HepG2 (cell line): ENCODE data around the gene SLC35F6. TPM values are rescaled to one million over a fixed set of nuclear protein-coding genes. Genes with fewer than 3 reads are reported as not detected.

Experiments used
- CTCF ChIP-seq: sonication (generic); formaldehyde crosslinking; IDR thresholded peaks from 2 replicates; pipeline ENCODE4 v1.5.0; 2020; ENCODE audit warnings: mild to moderate bottlenecking, missing genetic modification reagents, moderate library complexity
- MATR3 ChIP-seq: sonication (generic); formaldehyde crosslinking; IDR thresholded peaks from 2 replicates; pipeline ENCODE4 v1.4.0; 2020; ENCODE audit warnings: missing genetic modification reagents
- REL ChIP-seq: sonication (generic); formaldehyde crosslinking; conservative IDR thresholded peaks from 2 replicates; pipeline ENCODE4 v1.8.0; 2022; ENCODE audit warnings: mild to moderate bottlenecking, missing genetic modification reagents, moderate library complexity
- SKI ChIP-seq: fragments of 450-650 bp; IDR thresholded peaks from one replicate; pipeline ENCODE4 v1.6.1; 2018; ENCODE audit warnings: mild to moderate bottlenecking; ENCODE audit not compliant: partially characterized antibody
- ZNF143 ChIP-seq: sonication (generic); formaldehyde crosslinking; IDR thresholded peaks from 2 replicates; pipeline ENCODE4 v1.4.0; 2020; ENCODE audit warnings: missing genetic modification reagents
- ZNF468 ChIP-seq: sonication (generic); formaldehyde crosslinking; IDR thresholded peaks from 2 replicates; pipeline ENCODE4 v1.8.0; 2022; ENCODE audit warnings: mild to moderate bottlenecking, moderate library complexity, missing genetic modification reagents
- ZNF512 ChIP-seq: sonication (generic); formaldehyde crosslinking; IDR thresholded peaks from 2 replicates; pipeline ENCODE4 v1.4.0; 2020; ENCODE audit warnings: mild to moderate bottlenecking, missing genetic modification reagents
- ZNF562 ChIP-seq: sonication (generic); formaldehyde crosslinking; IDR thresholded peaks from 2 replicates; pipeline ENCODE4 v1.8.0; 2022; ENCODE audit warnings: missing genetic modification reagents, borderline replicate concordance
- ZNF770 ChIP-seq: sonication (generic); formaldehyde crosslinking; IDR thresholded peaks from 2 replicates; pipeline ENCODE4 v1.5.0; 2020; ENCODE audit warnings: mild to moderate bottlenecking, missing genetic modification reagents
- ZNF781 ChIP-seq: sonication (generic); formaldehyde crosslinking; IDR thresholded peaks from 2 replicates; pipeline ENCODE4 v1.5.1; 2020; ENCODE audit warnings: borderline replicate concordance, mild to moderate bottlenecking, missing genetic modification reagents; ENCODE audit errors: not compliant biosample characterization
- polyA plus RNA-seq, 8 experiments: library from polyadenylated mRNA; depleted of rRNA in 3 of 8; stranded (reverse) in 7 of 8; unstranded in 1 of 8; fragments of >200 nt; fragmentation: Illumina TruSeq in 4 of 8; extraction: Trizol in 4 of 8; gene quantifications; 2 replicates each; pipeline versions ENCODE4 v1.2.1 to v1.2.3, GENCODE V29; 2011 to 2016; ENCODE audit warnings: low read depth in 4 of 8, missing spikeins in 1 of 8, mixed read lengths in 1 of 8; ENCODE audit not compliant: insufficient read depth in 1 of 8
- total RNA-seq, 5 experiments: library from RNA; depleted of rRNA; stranded (reverse); fragments of >200 nt; fragmentation: Illumina TruSeq; extraction: Trizol; gene quantifications; 2 replicates each; pipeline ENCODE4 v1.2.3, GENCODE V29; 2016; ENCODE audit warnings: low read depth in 1 of 5
- TF ChIP-seq, protein P1 (sequence below): sonication (generic); formaldehyde crosslinking; IDR thresholded peaks from 2 replicates; pipeline ENCODE4 v1.4.0; 2020; ENCODE audit warnings: mild to moderate bottlenecking, missing genetic modification reagents
- TF ChIP-seq, protein P2 (sequence below): sonication (generic); IDR thresholded peaks from 2 replicates; pipeline ENCODE4 v1.6.1; 2016; ENCODE audit warnings: low read depth, borderline replicate concordance

Gene SLC35F6
- total and polyA plus RNA-seq, 2 of the 13 experiments (the other 11 are each of a cell fraction or from before 2014, with no cell fraction given) = 15.2 to 21.2 TPM

- TF ChIP-seq ZNF770 (CRISPR knock-in tag) (no peak), SKI (peak; percentile 43), ZNF781 (CRISPR knock-in tag) (no peak), MATR3 (no peak), REL (CRISPR knock-in tag) (no peak), ZNF143 (no peak; the same call in 1 of the 2 replicates), ZNF512 (CRISPR knock-in tag) (no peak), ZNF562 (CRISPR knock-in tag) (no peak), ZNF468 (CRISPR knock-in tag) (no peak), CTCF (CRISPR knock-in tag) (no peak)
- TF ChIP-seq, protein P1, sequence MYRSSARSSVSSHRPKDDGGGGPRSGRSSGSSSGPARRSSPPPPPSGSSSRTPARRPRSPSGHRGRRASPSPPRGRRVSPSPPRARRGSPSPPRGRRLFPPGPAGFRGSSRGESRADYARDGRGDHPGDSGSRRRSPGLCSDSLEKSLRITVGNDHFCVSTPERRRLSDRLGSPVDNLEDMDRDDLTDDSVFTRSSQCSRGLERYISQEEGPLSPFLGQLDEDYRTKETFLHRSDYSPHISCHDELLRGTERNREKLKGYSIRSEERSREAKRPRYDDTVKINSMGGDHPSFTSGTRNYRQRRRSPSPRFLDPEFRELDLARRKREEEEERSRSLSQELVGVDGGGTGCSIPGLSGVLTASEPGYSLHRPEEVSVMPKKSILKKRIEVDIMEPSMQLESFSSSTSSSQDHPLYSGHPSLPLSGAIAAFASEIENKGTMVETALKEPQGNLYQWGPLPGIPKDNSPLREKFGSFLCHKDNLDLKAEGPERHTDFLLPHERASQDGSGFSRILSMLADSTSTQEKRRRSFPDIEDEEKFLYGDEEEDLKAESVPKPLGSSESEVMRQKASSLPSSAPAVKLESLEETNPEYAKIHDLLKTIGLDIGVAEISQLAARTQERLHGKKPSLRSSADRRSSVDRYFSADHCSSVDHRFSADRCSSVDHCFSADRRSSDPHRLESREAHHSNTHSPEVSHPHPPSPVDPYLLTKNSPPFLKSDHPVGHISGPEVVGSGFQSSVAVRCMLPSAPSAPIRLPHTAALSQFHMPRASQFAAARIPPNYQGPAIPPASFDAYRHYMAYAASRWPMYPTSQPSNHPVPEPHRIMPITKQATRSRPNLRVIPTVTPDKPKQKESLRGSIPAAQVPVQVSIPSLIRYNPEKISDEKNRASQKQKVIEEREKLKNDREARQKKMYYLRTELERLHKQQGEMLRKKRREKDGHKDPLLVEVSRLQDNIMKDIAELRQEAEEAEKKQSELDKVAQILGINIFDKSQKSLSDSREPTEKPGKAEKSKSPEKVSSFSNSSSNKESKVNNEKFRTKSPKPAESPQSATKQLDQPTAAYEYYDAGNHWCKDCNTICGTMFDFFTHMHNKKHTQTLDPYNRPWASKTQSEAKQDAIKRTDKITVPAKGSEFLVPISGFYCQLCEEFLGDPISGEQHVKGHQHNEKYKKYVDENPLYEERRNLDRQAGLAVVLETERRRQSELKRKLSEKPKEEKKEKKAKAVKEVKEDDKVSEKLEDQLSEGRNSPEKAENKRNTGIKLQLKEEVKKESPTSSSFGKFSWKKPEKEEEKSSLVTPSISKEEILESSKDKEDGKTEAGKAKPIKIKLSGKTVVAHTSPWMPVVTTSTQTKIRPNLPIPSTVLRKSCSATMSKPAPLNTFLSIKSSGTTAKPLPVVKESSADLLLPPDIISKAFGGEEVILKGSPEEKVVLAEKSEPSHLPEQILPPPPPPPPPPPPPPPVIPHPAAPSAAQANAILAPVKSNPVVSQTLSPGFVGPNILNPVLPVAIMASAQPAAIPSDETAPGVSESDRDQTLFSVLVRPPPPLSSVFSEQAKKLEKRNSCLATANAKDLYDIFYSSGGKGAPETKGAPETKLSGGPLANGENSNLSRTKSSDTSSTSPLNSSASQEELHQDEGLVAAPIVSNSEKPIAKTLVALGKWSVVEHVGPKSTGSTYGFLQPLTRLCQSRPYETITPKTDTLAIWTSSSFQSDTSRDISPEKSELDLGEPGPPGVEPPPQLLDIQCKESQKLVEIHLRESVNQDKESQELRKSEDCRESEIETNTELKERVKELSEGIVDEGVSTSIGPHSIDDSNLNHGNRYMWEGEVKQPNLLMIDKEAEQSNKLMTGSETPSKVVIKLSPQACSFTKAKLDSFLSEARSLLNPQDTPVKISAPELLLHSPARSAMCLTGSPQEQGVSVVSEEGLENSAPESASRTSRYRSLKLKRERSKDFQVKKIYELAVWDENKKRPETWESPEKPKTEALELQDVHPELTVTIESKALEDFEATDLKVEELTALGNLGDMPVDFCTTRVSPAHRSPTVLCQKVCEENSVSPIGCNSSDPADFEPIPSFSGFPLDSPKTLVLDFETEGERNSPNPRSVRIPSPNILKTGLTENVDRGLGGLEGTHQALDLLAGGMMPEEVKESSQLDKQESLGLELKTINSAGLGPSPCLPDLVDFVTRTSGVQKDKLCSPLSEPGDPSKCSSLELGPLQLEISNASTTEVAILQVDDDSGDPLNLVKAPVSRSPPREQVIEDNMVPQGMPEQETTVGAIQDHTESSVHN (CRISPR knock-in tag) = no peak
- TF ChIP-seq, protein P2, sequence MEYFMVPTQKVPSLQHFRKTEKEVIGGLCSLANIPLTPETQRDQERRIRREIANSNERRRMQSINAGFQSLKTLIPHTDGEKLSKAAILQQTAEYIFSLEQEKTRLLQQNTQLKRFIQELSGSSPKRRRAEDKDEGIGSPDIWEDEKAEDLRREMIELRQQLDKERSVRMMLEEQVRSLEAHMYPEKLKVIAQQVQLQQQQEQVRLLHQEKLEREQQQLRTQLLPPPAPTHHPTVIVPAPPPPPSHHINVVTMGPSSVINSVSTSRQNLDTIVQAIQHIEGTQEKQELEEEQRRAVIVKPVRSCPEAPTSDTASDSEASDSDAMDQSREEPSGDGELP = peak; percentile 82; the same call in 1 of the 2 replicates
Measured at GRCh38 chr2:26772064-26773001, 8.2 kb downstream of the SLC35F6 start (continued).
